DMS79 treated with DMSO at 0.1 percent for 48 hours (cell line): Measurements from ENCODE around the gene PFKFB3.
"Not testable (repeated sequence)": the region's sequence is repeated elsewhere in the genome, so short reads cannot be mapped to it uniquely, and the experiment has no call there.

ENCODE experiments used
- DNase-seq: peaks from one replicate; lab custom pipeline; 2025; lab: John Stamatoyannopoulos, UW

PFKFB3 gene

DNA sequence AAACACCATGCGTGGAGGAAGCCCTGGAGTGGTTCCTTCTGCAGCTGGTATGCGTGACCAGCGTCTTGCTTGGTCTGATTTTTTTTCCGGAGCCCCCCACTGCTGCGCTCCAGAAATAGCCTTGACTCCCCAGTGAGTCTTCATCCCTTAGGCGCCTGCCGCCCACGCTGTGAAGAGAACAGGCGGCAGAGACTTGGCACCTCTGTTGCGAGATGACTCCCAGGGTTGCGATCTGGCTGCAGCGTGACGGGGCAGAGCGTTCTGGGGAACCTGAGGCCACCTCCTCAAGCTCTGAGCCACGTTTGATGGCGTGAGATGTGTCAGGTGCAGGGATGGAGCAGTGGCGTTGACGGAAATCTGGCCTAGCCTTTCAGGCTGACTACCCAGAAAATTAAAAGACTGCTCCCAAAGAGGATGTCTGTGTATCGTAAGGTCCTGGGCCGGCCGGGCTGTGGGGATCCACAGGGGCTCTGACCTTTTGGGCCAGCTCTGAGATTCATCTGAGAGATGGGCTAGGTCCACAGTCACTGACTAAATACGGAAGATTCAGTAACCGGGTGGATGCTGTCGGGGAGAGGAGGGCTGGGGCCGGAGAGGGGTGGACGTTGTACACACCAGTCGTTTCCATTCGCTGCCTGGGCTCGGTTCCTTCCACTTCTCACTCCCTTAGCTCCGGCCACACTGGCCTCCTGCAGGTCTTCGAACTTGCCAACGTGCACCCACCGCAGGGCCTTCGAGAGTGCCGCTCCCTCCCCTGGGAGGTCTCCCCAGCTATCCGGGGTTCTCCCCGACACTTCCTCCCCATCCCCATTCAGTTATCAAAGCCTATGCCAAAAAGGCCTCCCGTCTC is 33.8 kb downstream of the PFKFB3 start:
- DNase-seq, result no peak

DNA sequence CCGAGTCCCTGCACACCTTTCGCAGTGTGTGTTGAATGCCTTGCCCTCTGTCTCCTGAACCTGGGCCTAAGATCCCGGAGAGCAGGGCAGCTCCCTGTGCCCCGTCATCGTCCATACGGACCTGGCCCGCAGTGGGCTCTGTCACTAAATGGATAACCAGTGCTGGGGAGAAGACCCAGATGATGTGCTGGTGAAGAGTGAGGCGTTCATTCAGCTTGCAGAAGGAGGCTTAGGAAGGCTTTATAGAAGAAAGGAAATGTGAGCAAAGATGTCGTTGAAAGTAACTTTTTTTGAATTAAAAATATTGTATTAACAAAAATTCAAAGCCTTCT is 34.4 kb downstream of the PFKFB3 start:
- no peak for DNase-seq

DNA sequence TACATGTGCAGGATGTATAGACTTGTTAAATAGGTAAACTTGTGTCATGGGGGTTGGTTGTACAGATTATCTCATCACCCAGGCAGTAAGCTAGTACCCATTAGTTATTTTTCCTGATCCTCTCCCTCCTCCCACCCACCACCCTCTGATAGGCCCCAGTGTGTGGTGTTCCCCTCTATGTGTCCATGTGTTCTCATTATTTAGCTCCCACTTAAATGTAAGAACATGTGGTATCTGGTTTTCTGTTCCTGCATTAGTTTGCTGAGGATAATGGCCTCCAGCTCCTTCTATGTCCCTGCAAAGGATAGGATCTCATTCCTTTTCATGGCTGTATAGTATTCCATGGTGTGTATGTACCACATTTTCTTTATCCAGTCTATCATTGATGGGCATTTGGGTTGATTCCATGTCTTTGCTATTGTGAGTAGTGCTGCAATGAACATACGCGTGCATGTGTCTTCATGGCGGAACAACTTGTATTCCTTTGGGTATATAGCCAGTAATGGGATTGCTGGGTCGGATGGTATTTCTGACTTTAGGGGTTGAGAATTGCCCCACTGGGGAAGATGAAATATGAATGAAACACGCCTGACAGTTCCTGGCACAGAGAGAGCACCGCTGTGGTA is 36.0 kb downstream of the PFKFB3 start:
- not testable (repeated sequence) for DNase-seq

DNA sequence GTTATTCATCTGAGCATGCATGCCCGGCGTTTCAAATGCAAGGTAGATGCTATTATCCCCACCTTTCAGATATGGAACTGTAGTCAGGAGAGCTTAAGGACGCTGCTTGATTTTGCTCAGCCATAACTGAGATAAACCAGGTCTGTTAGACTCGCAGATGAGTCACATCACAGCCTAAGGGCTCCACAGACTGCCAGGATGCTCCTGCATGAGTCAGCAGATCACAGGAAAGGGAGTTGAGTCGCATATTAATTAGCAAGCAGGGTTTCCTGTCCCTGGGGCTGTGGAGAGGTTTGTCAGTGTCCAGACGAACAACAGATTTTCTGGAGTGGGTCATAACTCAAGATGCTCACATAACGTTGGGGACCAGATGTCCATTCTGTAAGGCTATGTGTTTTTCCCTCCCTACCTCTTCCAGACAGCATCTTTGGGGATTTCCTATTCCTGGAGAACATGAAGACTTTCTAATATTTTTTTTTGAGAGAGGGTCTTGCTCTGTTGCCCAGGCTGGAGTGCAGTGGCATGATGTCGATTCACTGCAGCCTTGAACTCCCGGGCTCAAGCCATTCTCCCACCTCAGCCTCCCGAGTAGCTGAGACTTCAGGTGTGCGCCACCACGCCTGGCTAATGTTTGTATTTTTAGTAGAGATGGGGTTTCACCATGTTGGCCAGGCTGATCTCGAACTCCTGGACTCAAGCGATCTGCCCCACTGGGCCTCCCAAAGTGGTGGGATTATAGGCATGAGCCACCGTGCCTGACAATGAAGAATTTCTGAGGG is 36.7 kb downstream of the PFKFB3 start:
- no peak for DNase-seq

DNA sequence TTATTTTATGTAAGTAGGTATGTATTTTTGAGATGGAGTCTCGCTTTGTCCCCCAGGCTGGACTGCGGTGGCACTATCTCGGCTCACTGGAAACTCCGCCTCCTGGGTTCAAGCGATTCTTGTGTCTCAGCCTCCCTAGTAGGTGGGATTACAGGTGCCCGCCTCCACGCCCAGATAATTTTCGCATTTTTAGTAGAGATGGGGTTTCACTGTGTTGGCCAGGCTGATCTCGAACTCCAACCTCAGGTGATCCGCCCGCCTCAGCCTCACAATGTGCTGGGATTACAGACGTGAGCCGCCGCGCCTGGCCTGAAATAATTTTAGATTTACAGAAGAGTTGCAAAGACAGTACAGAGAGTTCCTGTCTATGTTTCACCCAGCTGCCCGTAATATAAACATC is 37.5 kb downstream of the PFKFB3 start:
- DNase-seq, result no peak

DNA sequence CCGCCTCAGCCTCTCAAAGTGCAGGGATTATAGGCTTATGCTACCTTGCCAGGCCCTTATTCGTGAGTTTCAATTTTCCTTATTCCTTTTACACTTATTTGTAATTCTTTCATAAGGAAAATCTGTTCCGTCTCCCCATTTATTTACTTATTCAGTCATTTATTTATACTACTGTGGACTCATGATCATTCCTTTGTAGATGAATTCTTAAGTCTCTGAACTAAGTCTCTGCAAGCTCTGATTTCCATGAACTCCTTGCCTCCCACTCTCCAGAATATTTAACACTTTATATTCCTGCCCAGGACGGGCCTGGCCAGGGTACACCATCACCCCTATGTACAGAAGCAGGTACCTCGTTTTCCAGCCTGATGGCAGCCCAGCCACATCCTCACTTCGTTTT is 39.4 kb downstream of the PFKFB3 start:
- DNase-seq, result no peak

DNA sequence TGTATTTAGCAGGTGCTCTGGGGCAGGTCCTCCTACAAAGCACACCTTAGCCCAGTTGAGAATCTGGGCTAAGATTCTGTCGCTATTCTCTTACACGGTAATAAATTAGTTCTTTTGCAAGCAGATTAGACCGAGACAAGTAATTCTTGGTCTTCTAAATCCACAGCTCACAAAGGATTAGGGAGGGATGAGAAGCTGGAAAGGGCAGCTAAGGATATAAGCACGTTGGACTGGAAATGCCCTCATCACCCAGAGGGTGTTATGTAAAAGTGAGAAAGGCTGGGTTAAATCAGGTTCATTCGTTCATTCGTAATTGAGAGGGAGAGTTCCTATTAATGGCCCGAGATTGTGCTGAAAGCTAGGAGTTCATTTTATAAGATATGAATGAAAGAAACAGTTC is 41.8 kb downstream of the PFKFB3 start:
- no peak for DNase-seq

DNA sequence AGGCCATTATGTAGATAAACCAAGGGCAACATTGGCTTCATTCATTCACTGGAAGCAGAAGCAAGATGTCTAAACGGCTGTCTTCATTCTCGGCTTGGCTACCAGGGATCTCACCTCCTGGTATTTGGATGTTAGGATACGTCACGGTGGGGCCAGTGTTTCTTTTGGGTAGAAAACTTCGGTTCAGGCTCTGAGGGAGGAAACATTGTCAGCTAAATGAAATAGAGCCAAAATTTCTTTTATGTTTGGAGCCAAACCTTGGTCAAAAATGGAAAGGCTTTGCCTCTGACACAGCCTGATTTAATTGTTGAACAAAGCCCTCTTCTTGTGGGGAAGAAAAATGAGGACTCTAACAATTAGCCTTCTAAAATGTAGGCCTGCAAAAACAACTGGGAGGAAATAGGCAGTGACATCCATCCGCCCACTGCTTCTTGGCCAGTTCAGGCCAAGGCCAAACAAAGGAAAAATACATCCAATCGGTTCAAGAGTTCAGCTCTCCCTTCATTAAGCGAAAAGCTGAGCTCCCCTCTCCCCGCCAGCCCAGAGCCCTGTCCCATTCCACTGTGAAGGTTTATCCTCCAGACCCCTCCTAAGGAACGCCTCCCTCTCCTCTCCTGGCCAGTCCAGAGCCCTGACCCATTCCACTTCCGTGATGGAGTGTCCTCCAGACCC is 44.4 kb downstream of the PFKFB3 start:
- no peak for DNase-seq

DNA sequence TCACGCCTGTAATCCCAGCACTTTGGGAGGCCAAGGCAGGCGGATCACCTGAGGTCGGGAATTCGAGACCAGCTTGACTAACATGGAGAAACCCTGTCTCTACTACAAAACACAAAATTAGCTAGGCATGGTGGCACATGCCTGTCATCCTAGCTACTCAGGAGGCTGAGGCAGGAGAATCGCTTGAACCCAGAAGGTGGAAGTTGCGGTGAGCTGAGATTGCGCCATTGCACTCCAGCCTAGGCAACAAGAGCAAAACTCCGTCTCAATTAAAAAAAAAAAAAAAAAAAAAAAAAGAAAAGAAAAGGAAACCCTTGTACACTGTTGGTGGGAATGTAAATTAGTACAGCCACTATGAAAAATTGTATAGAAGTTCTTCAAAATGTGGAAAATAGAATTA is 46.2 kb downstream of the PFKFB3 start:
- DNase-seq, result not testable (repeated sequence)

DNA sequence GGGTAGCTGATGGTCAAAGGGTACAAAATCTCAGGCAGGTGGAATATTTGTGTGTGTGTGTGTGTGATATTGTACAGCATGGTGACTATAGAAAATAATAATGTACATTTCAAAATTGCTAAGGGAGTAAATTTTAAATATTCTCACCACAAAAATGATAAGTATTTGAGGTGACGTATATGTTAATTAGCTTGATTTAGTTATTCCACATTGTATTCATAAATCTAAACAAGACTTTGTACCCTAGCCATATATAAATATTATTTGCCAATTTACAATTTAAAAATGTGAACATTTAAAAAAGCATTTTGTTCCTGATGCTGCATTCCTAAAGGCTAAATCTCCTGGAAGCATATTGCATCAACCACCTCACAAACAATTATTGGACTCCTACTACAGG is 47.0 kb downstream of the PFKFB3 start:
- no peak for DNase-seq

DNA sequence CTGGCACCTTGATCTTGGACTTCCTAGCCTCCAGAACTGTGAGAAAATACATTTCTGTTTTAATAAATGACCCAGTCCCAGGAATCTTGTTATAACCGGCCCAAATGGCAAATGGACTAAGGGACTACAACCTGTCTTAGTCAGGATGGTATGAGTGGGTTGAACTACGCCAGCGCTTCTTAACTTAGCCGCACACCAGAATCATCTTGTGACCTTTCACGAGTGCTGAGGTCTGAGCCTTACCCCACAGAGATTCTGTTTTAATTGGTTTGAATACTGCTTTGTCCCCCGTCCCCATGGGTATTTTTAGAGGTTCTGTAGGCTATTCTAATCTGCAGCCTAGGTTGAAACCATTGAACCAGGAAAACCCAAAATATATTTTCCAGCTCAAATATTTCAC is 48.0 kb downstream of the PFKFB3 start:
- DNase-seq, result no peak

DNA sequence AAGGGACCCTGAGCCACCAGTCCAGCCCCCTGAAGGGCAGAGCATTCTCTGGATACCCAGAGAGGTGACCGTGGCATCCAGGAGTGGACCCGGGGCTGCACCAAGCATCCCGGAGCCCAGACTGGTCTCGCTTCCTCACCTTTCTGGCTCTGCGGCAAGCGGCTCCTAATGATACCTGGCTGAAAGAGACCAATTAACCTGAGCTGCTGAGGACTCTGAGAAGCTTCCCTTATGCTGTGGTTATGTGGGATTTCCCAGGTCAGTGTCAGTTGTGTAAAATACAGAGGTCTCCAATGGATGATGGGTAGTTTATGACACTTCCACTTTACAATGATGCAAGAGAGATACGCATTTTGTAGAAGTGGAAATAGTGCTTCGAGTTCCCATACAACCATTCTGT is 51.5 kb downstream of the PFKFB3 start:
- DNase-seq, result no peak

DNA sequence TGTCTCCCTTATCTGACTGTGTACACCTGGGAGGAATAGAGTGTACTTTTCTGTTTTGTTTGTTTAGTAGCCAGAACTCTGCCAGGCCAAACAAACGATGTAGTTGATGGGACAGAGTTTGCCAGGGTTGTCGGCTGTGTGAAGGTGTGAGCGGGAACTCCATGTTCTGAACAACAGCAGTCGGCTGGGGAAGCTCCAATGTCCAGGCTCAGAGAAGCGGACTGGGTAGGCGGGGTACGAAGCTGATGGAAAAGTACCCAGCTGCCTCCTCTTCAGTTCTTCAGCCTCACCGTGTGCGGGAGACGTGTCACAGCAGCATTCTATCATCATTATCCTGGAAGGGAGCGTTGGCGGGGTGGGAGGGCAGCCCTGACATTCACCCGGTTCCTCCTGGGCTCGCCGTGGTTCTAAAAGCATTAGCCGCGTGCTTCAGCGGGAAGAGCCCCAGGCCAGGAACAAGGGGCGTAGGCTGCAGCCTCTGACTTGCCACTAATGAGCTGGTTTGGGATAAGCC is 52.9 kb downstream of the PFKFB3 start:
- DNase-seq, result no peak

DNA sequence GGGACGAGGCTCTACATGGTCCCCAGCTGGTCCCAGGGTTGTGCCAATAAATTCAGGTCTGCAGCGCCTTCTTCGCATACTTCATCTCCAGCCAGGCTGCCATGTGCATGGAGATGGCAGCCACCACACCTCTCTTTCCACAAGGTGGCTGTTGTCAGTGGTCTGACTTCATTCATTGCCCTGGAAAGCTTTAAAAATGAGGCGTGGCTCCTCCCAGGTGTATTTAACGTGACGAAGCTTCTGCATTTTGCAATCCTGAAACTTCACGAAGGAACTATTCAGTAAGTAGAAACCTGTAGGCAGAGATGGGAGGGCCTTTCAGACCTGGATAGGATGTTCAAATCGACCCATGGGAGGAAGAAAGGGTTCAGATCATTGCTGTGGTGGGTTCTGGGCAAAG is 53.7 kb downstream of the PFKFB3 start:
- DNase-seq, result no peak

DNA sequence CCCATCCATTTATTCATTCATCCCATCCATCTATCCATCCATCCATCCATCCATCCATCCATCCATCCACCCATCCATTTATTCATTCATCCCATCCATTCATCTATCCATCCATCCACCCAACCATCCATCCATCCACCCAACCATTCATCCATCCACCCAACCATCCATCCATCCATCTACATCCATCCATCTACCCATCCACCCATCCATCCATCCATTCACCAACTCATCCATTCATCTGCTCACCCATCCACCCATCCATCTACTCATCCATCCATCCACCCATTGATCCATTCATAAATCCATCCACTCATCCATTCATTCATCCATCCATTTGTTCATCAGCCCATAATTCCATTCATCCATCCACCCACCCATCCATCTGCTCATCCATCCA is 56.4 kb downstream of the PFKFB3 start:
- DNase-seq, result no peak

DNA sequence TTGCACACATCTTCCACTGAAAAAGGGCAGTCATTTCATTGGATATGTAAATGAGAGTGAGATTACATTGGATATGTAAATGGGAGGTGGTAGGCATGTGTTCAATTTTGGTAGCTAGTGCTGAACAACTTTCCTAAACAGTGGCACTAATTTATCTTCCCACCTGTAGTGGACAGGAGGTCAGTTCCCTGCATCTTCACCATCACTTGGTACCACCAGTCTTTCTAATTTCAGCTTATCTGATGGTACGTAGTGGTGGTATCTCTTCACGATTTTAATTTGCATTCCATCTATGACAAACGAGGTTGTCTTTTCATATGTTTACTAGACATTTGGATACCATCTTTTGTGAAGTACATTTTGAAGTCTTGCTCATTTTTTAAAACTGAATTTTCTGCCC is 58.1 kb downstream of the PFKFB3 start:
- DNase-seq, result no peak

DNA sequence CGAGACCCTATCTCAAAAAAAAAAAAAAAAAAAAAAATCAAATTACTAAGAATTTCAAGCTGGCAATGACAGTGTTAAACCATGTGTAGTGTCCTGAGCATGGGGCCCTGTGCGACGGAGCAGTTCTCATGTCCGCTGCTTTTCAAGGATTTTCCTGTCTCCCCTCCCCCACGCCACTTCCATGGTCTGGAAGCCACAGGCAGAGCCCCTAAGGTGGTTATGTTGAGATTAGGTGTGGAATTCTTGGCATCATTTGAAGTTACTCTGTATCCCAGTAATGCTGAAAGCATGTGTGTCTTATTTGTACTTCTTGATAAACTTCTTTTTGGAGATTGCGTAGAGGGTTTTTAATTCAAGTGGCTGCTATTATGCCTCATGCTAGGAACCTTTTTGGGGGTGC is 65.2 kb downstream of the PFKFB3 start:
- no peak for DNase-seq

DNA sequence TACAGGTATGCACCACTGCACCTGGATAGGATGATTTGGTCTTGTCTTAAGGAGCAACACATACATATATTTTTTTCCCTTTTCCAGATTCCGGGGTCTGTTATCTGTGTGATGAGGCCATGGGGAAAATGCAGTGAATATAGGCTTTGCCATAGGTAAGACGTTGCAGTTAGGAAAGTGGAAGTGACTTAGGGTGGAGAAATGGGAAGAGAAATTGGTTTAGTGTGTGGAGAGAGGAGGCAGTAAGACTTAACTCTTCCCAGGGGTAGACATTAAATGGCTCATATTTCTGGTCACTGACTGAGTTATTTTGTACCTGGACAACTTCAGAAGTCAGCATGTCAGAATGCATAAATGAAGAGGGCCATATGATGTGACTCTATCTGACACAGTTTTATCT is 66.7 kb downstream of the PFKFB3 start:
- DNase-seq, result no peak

DNA sequence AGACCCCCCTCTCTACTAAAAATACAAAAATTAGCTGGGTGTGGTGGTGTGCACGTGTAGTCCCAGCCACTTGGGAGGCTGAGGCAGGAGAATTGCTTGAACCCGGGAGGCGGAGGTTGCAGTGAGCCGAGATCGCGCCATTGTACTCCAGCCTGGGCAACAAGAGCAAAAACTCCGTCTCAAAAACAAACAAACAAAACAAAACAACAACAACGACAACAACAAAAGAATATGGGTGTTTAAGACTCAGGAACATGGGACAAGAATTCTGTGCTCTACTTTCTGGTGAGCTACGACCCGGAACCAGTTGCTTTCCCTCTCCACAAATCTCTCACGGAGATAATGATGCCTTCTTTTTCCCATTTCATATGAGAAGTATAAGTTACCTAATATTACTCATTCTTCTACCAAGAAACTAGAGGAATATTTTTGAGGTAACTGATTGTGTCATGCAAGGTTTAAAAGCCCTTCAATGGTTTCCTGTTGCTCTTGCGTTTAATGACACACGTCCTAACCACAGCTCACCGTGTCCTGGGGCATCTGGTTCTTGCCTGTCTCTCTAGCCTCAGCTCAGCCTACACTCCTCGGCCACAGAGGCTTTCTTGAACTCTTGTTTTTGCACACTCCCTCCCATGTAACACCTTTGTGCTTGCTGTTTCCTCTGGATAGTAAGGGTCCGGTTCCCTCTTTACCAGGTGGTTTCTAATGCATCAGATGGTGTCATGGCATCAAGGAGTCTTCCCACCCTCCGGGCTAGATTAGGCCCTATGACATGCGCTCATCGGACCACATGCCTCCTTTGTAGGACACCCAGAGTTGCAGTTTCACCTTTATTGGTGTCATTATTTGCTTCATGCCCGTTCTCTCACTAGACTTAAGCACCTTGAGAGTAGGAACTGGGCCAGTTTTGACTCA is 67.5 kb downstream of the PFKFB3 start:
- no peak for DNase-seq

DNA sequence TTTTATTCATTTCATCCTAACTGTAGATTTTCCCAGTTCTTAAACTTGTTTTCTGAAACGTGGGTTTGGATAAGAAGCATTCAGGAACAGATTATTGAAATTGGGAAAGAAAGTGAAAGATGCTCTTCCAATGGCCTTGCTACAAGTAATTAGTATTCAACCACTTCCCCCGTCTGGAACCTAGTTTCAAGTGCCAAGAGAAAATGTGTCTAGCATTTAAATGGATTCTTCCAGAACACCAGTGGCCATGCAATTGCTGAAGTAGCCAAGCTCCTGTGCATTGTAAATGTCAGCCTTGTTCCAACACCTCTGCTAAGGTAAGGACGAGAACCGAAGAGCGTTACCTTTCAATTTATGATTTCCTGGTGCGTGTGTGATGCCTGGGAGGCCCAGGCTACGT is 68.2 kb downstream of the PFKFB3 start:
- DNase-seq, result no peak

DNA sequence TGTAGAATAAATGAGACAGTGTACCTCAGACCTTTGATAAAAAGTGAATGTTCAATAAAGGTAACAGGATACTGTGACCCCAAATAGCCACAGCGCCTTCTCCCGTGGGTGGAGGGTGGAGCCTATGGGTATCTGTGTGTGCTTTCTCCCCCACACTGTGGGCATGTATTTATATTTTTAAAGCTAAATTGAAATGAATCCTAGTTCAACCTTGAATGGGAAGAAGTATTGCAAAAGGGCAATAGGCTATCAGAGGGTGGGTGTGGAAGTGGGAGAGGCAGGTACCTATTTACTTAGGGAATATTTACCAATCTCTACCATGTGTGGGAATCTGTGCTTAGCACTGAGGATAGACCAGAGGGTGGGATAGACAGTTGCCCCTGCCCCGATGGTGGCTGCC is 68.9 kb downstream of the PFKFB3 start:
- no peak for DNase-seq
